OCI-LY3 (cell line): ENCODE data around the gene GAGE12J.
"Not testable (repeated sequence)": the region's sequence is repeated elsewhere in the genome, so short reads cannot be mapped to it uniquely, and the experiment has no call there.

Experiments used
- H2AFZ ChIP-seq: fragments of 200-600, 300-600 bp; shearing (Covaris generic); 2 replicates; pipeline ENCODE4 v1.6.0; 2014; ENCODE audit warnings: antibody characterized with exemption, low read depth, low read length
- H3K27ac ChIP-seq: fragments of 200-600, 300-600 bp; sonication (generic); 2 replicates; pipeline ENCODE4 v1.5.1; 2014; ENCODE audit warnings: mild to moderate bottlenecking, low read length, moderate library complexity, mixed read lengths
- H3K27me3 ChIP-seq: fragments of 200-600, 300-600 bp; sonication (generic); 2 replicates; pipeline ENCODE4 v1.6.1; 2014; ENCODE audit warnings: low read depth, low read length, mixed read lengths
- H3K36me3 ChIP-seq: fragments of 200-600, 300-600 bp; sonication (generic); replicated peaks from 2 replicates; pipeline ENCODE3; 2014; ENCODE audit warnings: low read depth, low read length, mixed read lengths
- H3K4me1 ChIP-seq: fragments of 300-600, 200-600 bp; sonication (generic); 2 replicates; pipeline ENCODE4 v1.6.1; 2014; ENCODE audit warnings: low read length, mixed read lengths
- H3K4me2 ChIP-seq: fragments of 200-600, 300-600 bp; sonication (generic); 2 replicates; pipeline ENCODE4 v1.6.1; 2014; ENCODE audit warnings: low read length, mixed read lengths
- H3K4me3 ChIP-seq: fragments of 300-600, 200-600 bp; sonication (generic); 2 replicates; pipeline ENCODE4 v1.5.1; 2014; ENCODE audit warnings: antibody characterized with exemption, mild to moderate bottlenecking, low read length, moderate library complexity
- H3K79me2 ChIP-seq: fragments of 300-600, 200-600 bp; shearing (Covaris generic); 2 replicates; pipeline ENCODE4 v1.6.1; 2014; ENCODE audit warnings: mild to moderate bottlenecking, low read length, mixed read lengths
- H3K9ac ChIP-seq: fragments of 300-600, 200-600 bp; shearing (Covaris generic); 2 replicates; pipeline ENCODE4 v1.6.0; 2014; ENCODE audit warnings: mild to moderate bottlenecking, low read length, moderate library complexity
- H3K9me3 ChIP-seq: fragments of 200-600, 300-600 bp; shearing (Covaris generic); 2 replicates; pipeline ENCODE4 v1.6.1; 2014; ENCODE audit warnings: low read length, mixed read lengths; ENCODE audit not compliant: insufficient read depth
- H4K20me1 ChIP-seq: fragments of 200-600, 300-600 bp; sonication (generic); 2 replicates; pipeline ENCODE4 v1.6.1; 2016; ENCODE audit warnings: low read length, mixed read lengths; ENCODE audit not compliant: insufficient read depth
- EZH2phosphoT487 ChIP-seq: fragments of 200-600 bp; shearing (Covaris generic); IDR thresholded peaks from 2 replicates; pipeline ENCODE4 v1.6.1; 2018; ENCODE audit warnings: antibody characterized with exemption, mixed run types, low read depth
- TF ChIP-seq, protein P1 (sequence below): fragments of 200-600, 300-600 bp; sonication (generic); IDR thresholded peaks from 2 replicates; pipeline ENCODE4 v1.5.1; 2014; ENCODE audit warnings: antibody characterized with exemption, low read length, low read depth

GAGE12J gene, protein sequence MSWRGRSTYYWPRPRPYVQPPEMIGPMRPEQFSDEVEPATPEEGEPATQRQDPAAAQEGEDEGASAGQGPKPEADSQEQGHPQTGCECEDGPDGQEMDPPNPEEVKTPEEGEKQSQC

DNA sequence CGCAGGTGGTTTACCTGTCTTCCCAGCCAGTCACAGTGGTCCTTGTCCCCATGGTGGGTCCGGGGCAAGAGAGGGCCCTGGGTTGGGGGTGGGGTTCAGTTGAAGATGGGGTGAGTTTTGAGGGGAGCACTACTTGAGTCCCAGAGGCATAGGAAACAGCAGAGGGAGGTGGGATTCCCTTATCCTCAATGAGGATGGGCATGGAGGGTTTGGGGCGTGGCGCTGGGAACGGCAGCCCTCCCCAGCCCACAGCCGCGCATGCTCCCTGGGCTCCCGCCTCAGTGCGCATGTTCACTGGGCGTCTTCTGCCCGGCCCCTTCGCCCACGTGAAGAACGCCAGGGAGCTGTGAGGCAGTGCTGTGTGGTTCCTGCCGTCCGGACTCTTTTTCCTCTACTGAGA, at the start of gene GAGE12J:
GAGE12J (plus strand) TSS at position 301 of the 400 bp plus-strand sequence. CDS start 1,157 bp downstream, outside the sequence.
- not testable (repeated sequence) for H3K9me3 ChIP-seq, H3K27ac ChIP-seq, H3K4me1 ChIP-seq, H3K36me3 ChIP-seq, H2AFZ ChIP-seq, H3K4me3 ChIP-seq, H3K79me2 ChIP-seq, H3K9ac ChIP-seq, H4K20me1 ChIP-seq, H3K4me2 ChIP-seq, H3K27me3 ChIP-seq

DNA sequence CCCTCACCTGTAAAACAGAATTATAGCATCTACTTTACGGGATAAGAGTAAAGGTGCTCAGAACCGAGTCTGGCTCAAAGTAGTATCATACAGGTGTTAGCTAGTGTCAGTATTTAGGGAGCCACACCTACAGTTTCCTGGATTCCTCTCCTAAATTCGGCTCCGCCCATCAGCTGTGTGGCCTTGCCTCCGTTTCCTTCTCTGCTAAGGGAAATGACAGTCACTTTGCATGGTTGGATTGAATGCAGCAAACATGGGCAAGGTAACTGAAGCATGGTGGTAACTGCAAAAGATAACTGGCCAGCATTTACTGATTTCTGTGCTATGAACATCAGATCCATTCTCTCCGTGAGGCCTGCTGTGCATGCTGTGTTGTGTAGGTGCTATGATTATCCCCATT, 49.4 kb upstream of the GAGE12J start:
- Histone ChIP-seq H3K36me3 (peaks cover 8% of the 10 kb centered on the region), H3K4me2 (no peak overlapping the region), H2AFZ (no peak overlapping the region), H3K4me1 (peaks cover 15% of the 10 kb centered on the region), H3K9me3 (no peaks in the 10 kb centered on the region), H3K27me3 (no peaks in the 10 kb centered on the region), H4K20me1 (no peaks in the 10 kb centered on the region), H3K79me2 (peaks cover 31% of the 10 kb centered on the region), H3K4me3 (no peak overlapping the region), H3K9ac (no peak overlapping the region), H3K27ac (no peak overlapping the region)
- TF ChIP-seq, protein P1, sequence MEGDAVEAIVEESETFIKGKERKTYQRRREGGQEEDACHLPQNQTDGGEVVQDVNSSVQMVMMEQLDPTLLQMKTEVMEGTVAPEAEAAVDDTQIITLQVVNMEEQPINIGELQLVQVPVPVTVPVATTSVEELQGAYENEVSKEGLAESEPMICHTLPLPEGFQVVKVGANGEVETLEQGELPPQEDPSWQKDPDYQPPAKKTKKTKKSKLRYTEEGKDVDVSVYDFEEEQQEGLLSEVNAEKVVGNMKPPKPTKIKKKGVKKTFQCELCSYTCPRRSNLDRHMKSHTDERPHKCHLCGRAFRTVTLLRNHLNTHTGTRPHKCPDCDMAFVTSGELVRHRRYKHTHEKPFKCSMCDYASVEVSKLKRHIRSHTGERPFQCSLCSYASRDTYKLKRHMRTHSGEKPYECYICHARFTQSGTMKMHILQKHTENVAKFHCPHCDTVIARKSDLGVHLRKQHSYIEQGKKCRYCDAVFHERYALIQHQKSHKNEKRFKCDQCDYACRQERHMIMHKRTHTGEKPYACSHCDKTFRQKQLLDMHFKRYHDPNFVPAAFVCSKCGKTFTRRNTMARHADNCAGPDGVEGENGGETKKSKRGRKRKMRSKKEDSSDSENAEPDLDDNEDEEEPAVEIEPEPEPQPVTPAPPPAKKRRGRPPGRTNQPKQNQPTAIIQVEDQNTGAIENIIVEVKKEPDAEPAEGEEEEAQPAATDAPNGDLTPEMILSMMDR = no peak
- TF ChIP-seq EZH2phosphoT487 = no peak

DNA sequence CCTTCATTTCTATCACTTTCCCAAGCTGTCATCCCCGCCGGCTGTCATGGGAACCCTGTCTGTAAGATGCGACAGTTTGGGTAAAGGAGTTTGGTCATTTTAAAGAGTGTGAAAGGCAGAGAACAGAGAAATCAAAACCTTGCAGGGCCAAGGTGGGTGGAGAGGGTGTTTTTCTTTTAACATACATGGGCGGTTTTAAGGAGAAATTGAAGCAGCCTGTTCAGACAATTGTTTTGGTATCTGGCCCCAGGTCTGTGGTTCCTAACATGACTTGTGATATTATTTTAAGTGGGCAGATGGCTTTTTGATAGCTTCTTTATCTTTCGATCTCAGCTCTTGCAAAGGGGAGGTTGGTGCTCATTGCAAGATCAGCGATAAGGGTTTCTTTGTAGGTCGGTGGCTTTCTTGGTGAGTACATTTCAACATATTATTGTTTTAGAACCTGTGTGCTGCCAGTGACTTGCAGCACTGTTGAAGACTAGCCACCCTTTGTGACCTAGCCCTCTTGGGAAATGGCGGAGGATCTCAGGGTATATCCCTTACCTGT, 48.6 kb upstream of the GAGE12J start:
- Histone ChIP-seq H3K79me2 (peaks cover 31% of the 10 kb centered on the region), H3K27me3 (no peaks in the 10 kb centered on the region), H2AFZ (no peak overlapping the region), H3K4me3 (no peak overlapping the region), H3K27ac (no peak overlapping the region), H3K36me3 (peaks cover 8% of the 10 kb centered on the region), H3K4me2 (no peak overlapping the region), H3K4me1 (peaks cover 11% of the 10 kb centered on the region), H3K9ac (no peak overlapping the region), H3K9me3 (no peaks in the 10 kb centered on the region), H4K20me1 (no peaks in the 10 kb centered on the region)
- TF ChIP-seq, protein P1 = no peak
- no peak for TF ChIP-seq EZH2phosphoT487

DNA sequence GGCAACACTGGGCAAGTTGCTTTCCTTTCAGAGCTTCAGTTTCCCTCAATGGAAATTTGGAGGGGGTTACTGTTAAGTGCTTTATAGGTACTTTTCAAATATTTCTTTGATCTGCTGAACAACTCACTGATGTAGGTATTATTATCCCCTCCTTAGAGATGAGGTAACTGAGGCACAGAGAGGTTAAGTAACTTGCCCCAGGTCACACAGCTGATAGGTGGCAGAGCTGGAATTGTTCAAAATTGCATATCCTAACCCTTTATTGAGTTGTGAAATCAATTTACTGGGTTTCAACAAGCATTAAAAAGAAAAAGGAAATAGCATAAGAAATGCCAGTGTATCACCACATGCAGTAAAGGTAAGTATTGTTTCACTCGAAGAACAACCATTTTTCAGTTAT, 45.6 kb upstream of the GAGE12J start:
- Histone ChIP-seq H3K27ac (no peak overlapping the region), H3K4me3 (no peak overlapping the region), H3K4me1 (peaks cover 2% of the 10 kb centered on the region; the same call in 1 of the 2 replicates), H3K4me2 (no peak overlapping the region), H3K36me3 (peaks cover 5% of the 10 kb centered on the region), H3K79me2 (peaks cover 18% of the 10 kb centered on the region), H3K9me3 (no peaks in the 10 kb centered on the region), H2AFZ (no peak overlapping the region), H4K20me1 (no peaks in the 10 kb centered on the region), H3K27me3 (no peaks in the 10 kb centered on the region), H3K9ac (no peak overlapping the region)
- no peak for TF ChIP-seq EZH2phosphoT487
- TF ChIP-seq, protein P1 = no peak
